HG02938 (cell line): ENCODE results near the gene DMAC2L.
"Not testable (repeated sequence)": the region's sequence is repeated elsewhere in the genome, so short reads cannot be mapped to it uniquely, and the experiment has no call there.

Experiments
- ATAC-seq: cut with Tn5 transposase; IDR thresholded peaks from one replicate; pipeline ENCODE4 v1.9.1; 2021; ENCODE audit warnings: mild to moderate bottlenecking, moderate library complexity; ENCODE audit not compliant: unreplicated experiment

The DMAC2L gene

GRCh38 chr14:50311972-50312733, at the start of gene DMAC2L, which contains the start of gene L2HGDH:
Gene DMAC2L, plus strand, starts transcription at chr14:50312324. Its CDS starts 9,164 bp downstream, at chr14:50321488.
Gene L2HGDH, minus strand, starts transcription at chr14:50312229. Its CDS starts 79 bp downstream, at chr14:50312150.
- peak; percentile 81 for ATAC-seq

GRCh38 chr14:50262865-50263264, 49.3 kb upstream of the DMAC2L start:
- ATAC-seq, result no peak

- no peak for ATAC-seq
Measured at GRCh38 chr14:50263321-50263720, 48.8 kb upstream of the DMAC2L start.

- ATAC-seq, result no peak
Measured at GRCh38 chr14:50265029-50265428, 47.1 kb upstream of the DMAC2L start.

GRCh38 chr14:50270932-50271331, 41.2 kb upstream of the DMAC2L start:
- no peak for ATAC-seq

GRCh38 chr14:50272498-50272897, 39.6 kb upstream of the DMAC2L start:
- no peak for ATAC-seq

- no peak for ATAC-seq
Measured at GRCh38 chr14:50285861-50286260, 26.3 kb upstream of the DMAC2L start.

- ATAC-seq, result no peak
Measured at GRCh38 chr14:50288146-50288545, 24.0 kb upstream of the DMAC2L start.

- ATAC-seq, result no peak
Measured at GRCh38 chr14:50290306-50290705, 21.8 kb upstream of the DMAC2L start.

- no peak for ATAC-seq
Measured at GRCh38 chr14:50299585-50299984, 12.5 kb upstream of the DMAC2L start.

GRCh38 chr14:50301914-50302313, 10.2 kb upstream of the DMAC2L start:
- no peak for ATAC-seq

GRCh38 chr14:50303744-50304471, 8.2 kb upstream of the DMAC2L start:
- no peak for ATAC-seq

GRCh38 chr14:50308363-50308915, 3.7 kb upstream of the DMAC2L start:
- ATAC-seq, result no peak

GRCh38 chr14:50310445-50310844, 1.7 kb upstream of the DMAC2L start:
- no peak for ATAC-seq

- ATAC-seq, result no peak
Measured at GRCh38 chr14:50311337-50311971, 670 bp upstream of the DMAC2L start.

- peak; percentile 21 for ATAC-seq
Measured at GRCh38 chr14:50312734-50313054, 570 bp downstream of the DMAC2L start.

- ATAC-seq, result not testable (repeated sequence)
Measured at GRCh38 chr14:50314098-50314497, 2.0 kb downstream of the DMAC2L start.

- no peak for ATAC-seq
Measured at GRCh38 chr14:50318031-50318626, 6.0 kb downstream of the DMAC2L start.

- ATAC-seq, result no peak
Measured at GRCh38 chr14:50319293-50319692, 7.2 kb downstream of the DMAC2L start.

GRCh38 chr14:50319721-50320120, 7.6 kb downstream of the DMAC2L start:
- ATAC-seq, result no peak

GRCh38 chr14:50320283-50320682, 8.2 kb downstream of the DMAC2L start:
- no peak for ATAC-seq
